Vagina (tissue), 2 donors: Measurements from ENCODE around the gene TEAD4. TPM values are rescaled to one million over a fixed set of nuclear protein-coding genes. Genes with fewer than 3 reads are reported as not detected.

Experiments
- DNase-seq, 2 donors: peaks; one replicate each; pipeline ENCODE4 v3.0.0-alpha.2; 2017; ENCODE audit errors: extremely low spot score in 2 of 2
- H3K27ac ChIP-seq: fragments of 200-600 bp; sonication (generic); one replicate; pipeline ENCODE4 v1.5.1; 2019
- H3K27me3 ChIP-seq: fragments of 200-600 bp; sonication (generic); one replicate; pipeline ENCODE4 v1.5.1; 2019
- H3K36me3 ChIP-seq, 2 donors: fragments of 200-600 bp; sonication (generic); one replicate each; pipeline ENCODE4 v1.5.1; 2017 to 2019
- H3K4me1 ChIP-seq: fragments of 200-600 bp; sonication (generic); one replicate; pipeline ENCODE4 v1.5.1; 2019
- H3K4me3 ChIP-seq, 2 donors: fragments of 200-600 bp; sonication (generic); 1 replicate in 1 of 2; 2 replicates in 1 of 2; pipeline ENCODE4 v1.5.1; 2016 to 2019
- H3K9me3 ChIP-seq: fragments of 200-600 bp; sonication (generic); one replicate; pipeline ENCODE4 v1.5.1; 2019
- POLR2A ChIP-seq, 2 donors: fragments of 450-650 bp; IDR thresholded peaks; one replicate each; pipeline ENCODE4 v1.6.1; 2017; ENCODE audit warnings: antibody characterized with exemption in 2 of 2, mild to moderate bottlenecking in 2 of 2, moderate library complexity in 2 of 2
- POLR2AphosphoS5 ChIP-seq, 2 donors: sonication (generic); formaldehyde crosslinking; IDR thresholded peaks; one replicate each; pipeline ENCODE4 v1.9.0; 2017; ENCODE audit warnings: antibody characterized with exemption in 2 of 2, mild to moderate bottlenecking in 2 of 2, low read depth in 1 of 2; ENCODE audit not compliant: insufficient read depth in 1 of 2
- intact Hi-C: fragments of 100-400 bp; cut with DNase I; formaldehyde crosslinking; loops from one replicate; pipeline ENCODE4 v1.15.1; 2023
- total RNA-seq: library from RNA; depleted of rRNA; stranded (reverse); fragments of >200 nt; gene quantifications from one replicate; pipeline ENCODE4 v1.2.3, GENCODE V29; 2016
- TF ChIP-seq, protein P1 (sequence below), 3 experiments: fragments of 450-650 bp in 2 of 3; fragments of 200-600 bp in 1 of 3; sonication (generic) in 1 of 3; IDR thresholded peaks; one replicate each; pipeline ENCODE4 v1.5.1; 2017 to 2019; ENCODE audit warnings: antibody characterized with exemption in 3 of 3, mild to moderate bottlenecking in 2 of 3, moderate library complexity in 2 of 3

Gene TEAD4
- total RNA-seq, 1 donor from 2014 or later, result 18.7 TPM

DNA sequence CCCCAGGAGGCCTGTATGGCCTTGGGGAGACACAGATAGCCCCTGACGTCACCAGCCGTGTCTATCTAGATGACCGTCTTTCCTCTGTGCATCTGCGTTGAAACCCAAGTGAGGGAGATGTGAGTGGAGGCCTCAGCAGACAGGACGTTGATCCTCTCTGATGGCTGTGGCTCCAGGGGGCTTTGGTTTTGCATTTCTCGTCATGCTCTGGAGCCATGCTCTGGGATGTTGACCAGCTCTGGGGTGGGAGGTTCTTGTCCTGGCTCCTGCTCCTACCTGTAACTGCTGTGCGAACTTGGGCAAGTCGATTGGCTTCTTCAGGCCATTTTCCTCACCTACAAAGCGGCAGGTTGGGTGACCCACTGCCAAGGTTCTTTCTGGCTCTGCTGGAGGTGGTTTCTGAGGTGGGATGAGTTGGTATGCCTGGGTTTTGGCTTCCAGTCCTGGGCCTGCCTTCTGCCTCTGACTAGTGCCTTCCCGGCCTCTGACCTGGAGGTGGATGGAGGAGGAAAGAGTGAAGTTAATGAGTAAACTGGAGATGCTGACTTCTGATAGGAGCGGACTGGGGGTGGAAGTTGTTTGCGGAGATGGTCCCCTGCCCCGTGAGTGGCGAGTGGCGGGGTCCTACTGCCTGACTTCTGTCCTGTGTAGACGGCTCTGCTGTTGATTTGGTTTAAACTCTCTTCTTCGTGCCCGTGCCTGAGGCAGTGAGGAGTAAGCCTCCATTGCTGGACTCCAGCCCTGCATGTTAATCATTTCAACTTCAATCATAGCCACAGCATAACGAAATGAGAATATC is 126.3 kb downstream of the TEAD4 start:
- Histone ChIP-seq H3K36me3 (no peaks in the 10 kb centered on the region), H3K4me3 (no peak overlapping the region), H3K4me1 (peaks cover 59% of the 10 kb centered on the region), H3K27me3 (no peaks in the 10 kb centered on the region), H3K27ac (no peak overlapping the region), H3K9me3 (no peaks in the 10 kb centered on the region)
- DNase-seq, result no peak
- TF ChIP-seq, protein P1, sequence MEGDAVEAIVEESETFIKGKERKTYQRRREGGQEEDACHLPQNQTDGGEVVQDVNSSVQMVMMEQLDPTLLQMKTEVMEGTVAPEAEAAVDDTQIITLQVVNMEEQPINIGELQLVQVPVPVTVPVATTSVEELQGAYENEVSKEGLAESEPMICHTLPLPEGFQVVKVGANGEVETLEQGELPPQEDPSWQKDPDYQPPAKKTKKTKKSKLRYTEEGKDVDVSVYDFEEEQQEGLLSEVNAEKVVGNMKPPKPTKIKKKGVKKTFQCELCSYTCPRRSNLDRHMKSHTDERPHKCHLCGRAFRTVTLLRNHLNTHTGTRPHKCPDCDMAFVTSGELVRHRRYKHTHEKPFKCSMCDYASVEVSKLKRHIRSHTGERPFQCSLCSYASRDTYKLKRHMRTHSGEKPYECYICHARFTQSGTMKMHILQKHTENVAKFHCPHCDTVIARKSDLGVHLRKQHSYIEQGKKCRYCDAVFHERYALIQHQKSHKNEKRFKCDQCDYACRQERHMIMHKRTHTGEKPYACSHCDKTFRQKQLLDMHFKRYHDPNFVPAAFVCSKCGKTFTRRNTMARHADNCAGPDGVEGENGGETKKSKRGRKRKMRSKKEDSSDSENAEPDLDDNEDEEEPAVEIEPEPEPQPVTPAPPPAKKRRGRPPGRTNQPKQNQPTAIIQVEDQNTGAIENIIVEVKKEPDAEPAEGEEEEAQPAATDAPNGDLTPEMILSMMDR (IDR thresholded peaks at IDR 0.05), result no peak
- intact Hi-C loops, result no loop called here

DNA sequence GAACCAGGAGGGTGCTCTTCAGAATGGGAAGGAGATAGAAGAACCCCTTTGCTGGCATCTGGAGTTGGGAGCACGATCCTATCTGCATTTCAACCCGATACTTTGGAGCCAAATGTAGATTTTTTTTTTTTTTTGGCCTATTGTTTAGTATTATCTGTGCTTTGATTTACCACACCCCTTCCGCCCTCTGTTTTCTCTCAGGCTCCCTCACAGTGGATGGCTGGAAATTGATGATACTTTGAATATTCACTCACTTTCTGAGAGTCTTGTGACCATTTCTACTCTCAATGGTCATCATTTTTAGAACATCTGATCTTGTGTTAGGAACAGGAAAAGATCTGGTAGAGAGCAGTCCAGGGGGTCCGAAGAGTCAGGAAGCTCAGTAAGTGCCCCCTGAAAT is 127.0 kb downstream of the TEAD4 start:
- no peak for DNase-seq
- Histone ChIP-seq H3K36me3 (no peaks in the 10 kb centered on the region), H3K4me1 (peaks cover 55% of the 10 kb centered on the region), H3K27ac (no peak overlapping the region), H3K4me3 (no peak overlapping the region), H3K9me3 (no peaks in the 10 kb centered on the region), H3K27me3 (no peaks in the 10 kb centered on the region)
- TF ChIP-seq, protein P1 (IDR thresholded peaks at IDR 0.05), result no peak
- intact Hi-C loops, result no loop called here

DNA sequence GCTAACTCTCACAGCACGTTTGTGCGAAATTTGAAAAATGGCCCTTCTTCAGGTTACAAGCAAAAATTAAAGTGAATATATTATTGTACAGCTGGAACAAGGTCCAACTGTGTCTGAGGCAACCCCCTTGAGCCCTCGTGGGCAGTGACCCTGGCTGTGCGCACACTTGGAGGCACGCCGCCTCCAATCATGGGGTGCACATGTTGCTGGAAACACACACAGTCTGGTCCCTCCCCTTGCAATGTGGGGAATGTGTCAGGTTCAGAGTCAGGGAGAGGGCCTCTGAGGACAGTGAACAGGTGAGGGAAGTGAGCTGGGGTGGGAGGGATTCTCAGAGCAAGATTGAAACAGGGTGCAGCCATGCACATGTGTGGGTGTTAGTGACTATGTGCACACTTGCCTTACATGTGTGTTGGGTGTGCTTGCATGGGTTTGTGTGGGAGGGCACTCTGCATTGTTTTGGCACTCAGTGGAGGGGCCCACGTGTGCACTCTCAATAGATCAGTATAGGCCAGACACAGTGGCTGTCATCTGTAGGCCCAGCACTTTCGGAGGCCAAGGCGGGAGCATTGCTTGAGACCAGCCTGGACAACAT is 127.6 kb downstream of the TEAD4 start:
- TF ChIP-seq POLR2A (IDR thresholded peaks at IDR 0.05) (no peak), POLR2AphosphoS5 (IDR thresholded peaks at IDR 0.05; ENCODE audit: insufficient read depth in 1 of 2, low read depth in 1 of 2) (no peak)
- TF ChIP-seq, protein P1 (IDR thresholded peaks at IDR 0.05), result no peak
- H3K4me1 ChIP-seq, result peaks cover 58% of the 10 kb centered on the region
- H3K27me3 ChIP-seq, result no peaks in the 10 kb centered on the region
- intact Hi-C loops, result no loop called here
- no peaks in the 10 kb centered on the region for H3K36me3 ChIP-seq
- H3K4me3 ChIP-seq, result no peak overlapping the region
- H3K9me3 ChIP-seq, result no peaks in the 10 kb centered on the region
- DNase-seq, result no peak
- H3K27ac ChIP-seq, result no peak overlapping the region

DNA sequence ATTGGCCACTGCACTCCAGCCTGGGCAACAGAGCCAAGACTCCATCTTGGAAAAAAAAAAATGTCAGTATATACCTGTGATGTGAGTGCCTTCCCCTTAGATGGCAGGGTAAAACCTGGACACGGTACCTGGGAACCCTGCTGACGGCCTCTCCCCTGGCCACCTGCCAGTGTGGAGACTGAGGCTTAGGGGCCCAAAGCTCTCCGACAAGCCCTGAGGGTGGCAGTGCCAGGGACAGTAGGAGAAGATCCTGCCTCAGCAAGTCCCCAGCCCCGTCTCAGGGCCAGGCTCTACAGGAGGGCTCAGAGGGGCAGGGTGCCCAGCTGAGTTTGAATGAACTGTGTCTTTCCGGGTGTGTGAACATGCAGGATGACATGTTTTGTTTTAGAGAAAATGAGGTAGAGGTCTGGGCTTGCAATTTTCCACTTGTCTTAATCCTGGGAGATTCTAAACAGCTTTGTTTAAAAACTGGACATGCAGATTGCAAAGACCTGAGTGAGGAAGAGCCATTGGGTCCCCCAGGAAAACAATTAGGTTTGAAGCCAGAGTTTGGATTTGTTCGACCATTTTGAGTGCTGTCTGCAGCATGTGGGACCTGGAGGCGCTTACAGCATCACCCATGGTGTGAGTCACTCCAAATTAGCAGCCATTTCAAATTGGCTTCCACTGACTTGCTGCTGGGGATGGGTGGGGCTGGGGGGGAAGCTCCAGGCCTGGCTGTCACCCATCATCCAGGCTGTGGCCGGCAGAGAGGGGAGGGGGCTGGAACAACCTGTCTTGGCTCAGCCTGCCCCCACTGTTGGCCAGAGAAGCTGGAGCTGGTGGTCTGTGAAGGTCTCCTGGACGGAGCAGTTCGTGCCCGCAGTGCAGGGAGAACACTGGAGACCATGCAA is 128.8 kb downstream of the TEAD4 start:
- no peaks in the 10 kb centered on the region for H3K9me3 ChIP-seq
- no peaks in the 10 kb centered on the region for H3K27me3 ChIP-seq
- H3K27ac ChIP-seq, result no peak overlapping the region
- H3K4me3 ChIP-seq, result no peak overlapping the region
- H3K4me1 ChIP-seq, result peaks cover 59% of the 10 kb centered on the region
- intact Hi-C loops, result no loop called here
- no peak for DNase-seq
- H3K36me3 ChIP-seq, result no peaks in the 10 kb centered on the region
- TF ChIP-seq, protein P1 (IDR thresholded peaks at IDR 0.05), result no peak
- no peak for TF ChIP-seq POLR2A (IDR thresholded peaks at IDR 0.05)
- no peak for TF ChIP-seq POLR2AphosphoS5 (IDR thresholded peaks at IDR 0.05; ENCODE audit: insufficient read depth in 1 of 2, low read depth in 1 of 2)
